Sciatic nerve (tissue), 2 donors: Measurements from ENCODE around the gene ARHGAP8. TPM values are rescaled to one million over a fixed set of nuclear protein-coding genes. Genes with fewer than 3 reads are reported as not detected.

ENCODE experiments used
- ATAC-seq: fragments of 200-7000 bp; cut with Tn5 transposase; one replicate; pipeline ENCODE4 v1.9.1; 2020; ENCODE audit warnings: mild to moderate bottlenecking, moderate library complexity
- DNase-seq: peaks from one replicate; pipeline ENCODE4 v3.0.0-alpha.2; 2020; ENCODE audit warnings: low spot score
- intact Hi-C: fragments of 100-400 bp; cut with DNase I; formaldehyde crosslinking; loops from one replicate; pipeline ENCODE4 v1.14.2; 2022
- total RNA-seq: library from RNA; stranded (reverse); fragmentation: NEBNext Ultra II Directional; extraction: Animal tissue kit (Norgen Biotek cat#: 25700); gene quantifications from one replicate; pipeline ENCODE4 v1.2.1, GENCODE V29; 2021
- donor health status: DM: no; HTN: no; CAD: no.
- donor health status: DM: no; HTN: no; CAD: no.

ARHGAP8 gene
- 17.3 TPM for total RNA-seq

GRCh38 chr22:44752285-44753188 lies at the start of gene ARHGAP8:
Gene ARHGAP8 (plus strand): TSS chr22:44752575. CDS start chr22:44786528, 33,953 bp downstream.
- ATAC-seq: no peak
- intact Hi-C loops: no loop called here
- DNase-seq: no peak

GRCh38 chr22:44703255-44703870 lies 49.0 kb upstream of the ARHGAP8 start:
- DNase-seq (no peak), ATAC-seq (no peak)
- intact Hi-C loops: no loop called here

DNA sequence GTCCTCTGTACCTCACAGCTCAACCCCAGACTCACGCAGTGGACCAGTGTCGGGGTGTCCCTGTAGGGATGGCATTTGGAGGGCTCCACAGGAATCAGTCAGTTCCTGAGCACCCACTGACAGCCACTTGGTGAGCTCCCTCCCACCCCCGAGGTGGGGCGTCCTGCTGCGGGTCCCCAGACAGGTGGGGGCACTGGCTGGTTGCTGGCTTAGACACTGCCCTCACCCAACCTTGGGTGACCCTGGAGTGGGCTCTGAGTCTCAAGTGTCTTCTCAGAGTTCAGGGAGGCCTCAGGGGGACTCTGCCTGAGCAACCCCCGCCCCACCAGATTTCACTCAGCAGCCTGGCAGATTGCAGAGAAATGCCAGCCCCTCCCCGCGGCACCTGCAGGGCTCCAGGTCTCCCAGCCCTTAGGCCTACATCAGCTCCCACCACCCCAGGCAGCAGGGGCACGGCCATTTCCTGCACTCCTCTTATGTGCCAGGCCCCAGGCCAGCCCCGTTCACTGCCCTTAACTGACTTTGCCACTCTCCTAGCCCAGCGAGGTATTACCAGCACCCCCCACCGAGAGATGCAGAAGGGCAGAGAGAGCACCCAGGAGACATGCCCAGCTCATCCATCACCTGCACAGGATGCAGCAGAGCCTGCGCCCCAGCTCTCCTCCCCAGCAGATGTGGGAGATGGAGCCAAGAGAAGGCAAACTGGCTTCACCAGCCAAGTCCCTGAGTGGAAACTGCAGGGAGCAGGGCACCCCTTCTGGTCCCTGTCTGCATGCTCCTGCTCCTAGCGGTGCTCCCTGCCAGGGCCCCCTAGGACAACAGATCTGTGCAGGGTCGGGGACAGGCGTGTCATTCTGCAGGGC lies 48.0 kb upstream of the ARHGAP8 start:
- DNase-seq (no peak), ATAC-seq (no peak)
- intact Hi-C loops: no loop called here

- intact Hi-C loops: no loop called here
- no peak for DNase-seq
- ATAC-seq: no peak
Measured at GRCh38 chr22:44705022-44705297, 47.4 kb upstream of the ARHGAP8 start.

- DNase-seq (no peak), ATAC-seq (no peak)
- intact Hi-C loops: no loop called here
Measured at GRCh38 chr22:44706488-44706887, 45.9 kb upstream of the ARHGAP8 start.

GRCh38 chr22:44707178-44707577 lies 45.2 kb upstream of the ARHGAP8 start:
- DNase-seq: no peak
- no peak for ATAC-seq
- intact Hi-C loops: no loop called here

GRCh38 chr22:44707752-44708151 lies 44.6 kb upstream of the ARHGAP8 start:
- ATAC-seq (no peak), DNase-seq (no peak)
- intact Hi-C loops: no loop called here

- intact Hi-C loops: no loop called here
- DNase-seq (no peak), ATAC-seq (no peak)
Measured at GRCh38 chr22:44709881-44710392, 42.4 kb upstream of the ARHGAP8 start.

GRCh38 chr22:44710474-44711240 lies 41.7 kb upstream of the ARHGAP8 start:
- intact Hi-C loops: no loop called here
- DNase-seq: no peak
- peak; percentile 18 for ATAC-seq

GRCh38 chr22:44711241-44711560 lies 41.2 kb upstream of the ARHGAP8 start:
- ATAC-seq (no peak), DNase-seq (no peak)
- intact Hi-C loops: no loop called here

- no peak for DNase-seq
- peak; percentile 19 for ATAC-seq
- intact Hi-C loops: no loop called here
Measured at GRCh38 chr22:44711690-44712555, 40.5 kb upstream of the ARHGAP8 start.

DNA sequence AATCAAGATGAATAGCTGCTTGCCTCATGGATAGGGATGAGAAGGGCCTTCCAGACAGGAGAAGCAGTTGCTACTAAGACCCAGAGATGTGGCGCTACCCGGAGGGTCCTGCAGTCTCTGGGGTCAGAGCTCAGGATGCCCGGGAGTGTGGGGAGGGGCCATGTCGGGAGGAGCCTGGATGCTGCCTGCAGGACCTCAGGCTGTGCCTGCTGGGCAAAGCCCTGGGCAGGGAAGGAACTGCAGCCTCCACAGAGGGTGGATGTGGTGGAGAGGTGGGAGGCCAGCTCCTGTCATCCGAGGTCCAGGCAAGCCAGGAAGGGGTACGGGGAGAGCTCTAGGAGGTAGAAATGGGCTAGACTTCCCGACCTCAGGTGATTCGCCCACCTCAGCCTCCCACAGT lies 39.4 kb upstream of the ARHGAP8 start:
- intact Hi-C loops: no loop called here
- ATAC-seq (no peak), DNase-seq (no peak)

- peak; percentile 22 for ATAC-seq
- intact Hi-C loops: loop anchor here (5.0 kb wide), 1 partner anchor 1402 kb away; no protein-coding TSS in a partner anchor
- no peak for DNase-seq
Measured at GRCh38 chr22:44714703-44715350, 37.5 kb upstream of the ARHGAP8 start.

- no peak for ATAC-seq
- intact Hi-C loops: loop anchor here (5.0 kb wide), 1 partner anchor 1399 kb away; no protein-coding TSS in a partner anchor
- no peak for DNase-seq
Measured at GRCh38 chr22:44718418-44718817, 34.0 kb upstream of the ARHGAP8 start.

GRCh38 chr22:44719586-44720368 lies 32.6 kb upstream of the ARHGAP8 start:
- no peak for DNase-seq
- intact Hi-C loops: loop anchor here (5.0 kb wide), 1 partner anchor 1398 kb away; no protein-coding TSS in a partner anchor
- ATAC-seq: no peak

DNA sequence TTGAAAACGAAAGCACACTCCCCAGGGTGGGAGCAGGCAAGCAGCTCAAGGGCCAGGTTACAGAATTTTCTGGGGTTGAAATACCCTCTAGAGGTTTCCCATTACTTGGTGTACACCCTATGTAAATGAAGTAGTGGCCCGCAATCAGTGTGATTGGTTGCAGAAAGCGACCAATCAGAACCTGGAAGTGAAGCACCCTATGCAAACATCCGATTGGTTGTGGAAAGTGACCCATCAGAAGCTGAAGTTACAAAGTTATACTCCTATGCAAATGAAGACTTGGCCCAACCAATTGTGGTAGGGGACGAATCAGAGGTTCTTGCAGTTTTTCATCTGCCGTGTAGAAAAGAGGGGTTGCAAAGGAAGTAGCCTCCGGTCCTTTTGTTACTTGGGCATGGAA lies 31.2 kb upstream of the ARHGAP8 start:
- no peak for DNase-seq
- no peak for ATAC-seq
- intact Hi-C loops: no loop called here

DNA sequence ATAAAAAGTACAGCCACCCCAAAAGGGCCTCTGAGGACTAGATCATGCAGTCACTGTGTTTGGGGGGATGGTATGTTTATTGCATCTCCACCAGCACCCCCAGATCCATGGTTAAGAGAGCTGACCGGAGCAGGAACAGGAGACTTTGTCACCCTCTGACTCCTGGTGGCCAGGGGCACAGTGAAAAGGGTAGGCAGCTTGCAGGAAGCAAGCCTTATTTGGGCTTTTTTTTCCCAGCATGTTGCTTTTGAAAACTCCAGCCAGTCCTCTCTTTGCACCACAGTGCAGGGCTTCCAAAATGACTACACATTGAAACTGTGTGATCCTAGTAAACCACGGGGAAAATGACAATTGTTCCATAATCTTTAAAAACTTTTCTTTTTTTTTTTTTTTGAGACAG lies 29.8 kb upstream of the ARHGAP8 start:
- intact Hi-C loops: no loop called here
- ATAC-seq (no peak), DNase-seq (no peak)
